ENCODE data around the gene MPPED2. TPM values are rescaled to one million over a fixed set of nuclear protein-coding genes. Genes with fewer than 3 reads are reported as not detected.

Gene MPPED2
- total RNA-seq, 4 donors from 2014 or later = 2.2 to 11.5 (median 4.7) TPM

GRCh38 chr11:30387891-30388861 is 198.0 kb downstream of the MPPED2 start:
- DNase-seq (ENCODE audit: low spot score in 2 of 2) = no peak
- 90 to 92% methylated on average over 17 to 19 of the region's 19 CpGs for WGBS, 2 donors

GRCh38 chr11:30381879-30382278 is 204.3 kb downstream of the MPPED2 start:
- TF ChIP-seq POLR2A (IDR thresholded peaks at IDR 0.05) (no peak), EP300 (IDR thresholded peaks at IDR 0.05) (no peak), CTCF (IDR thresholded peaks at IDR 0.05) (no peak)
- H3K4me1 ChIP-seq = no peaks in the 10 kb centered on the region
- 81% methylated on average over 2 of the region's 2 CpGs for WGBS, 2 donors
- H3K9me3 ChIP-seq = no peaks in the 10 kb centered on the region
- H3K4me3 ChIP-seq = no peak overlapping the region
- no peak overlapping the region for H3K27ac ChIP-seq
- DNase-seq (ENCODE audit: low spot score in 2 of 2) = no peak
- H3K36me3 ChIP-seq = no peaks in the 10 kb centered on the region
- no peaks in the 10 kb centered on the region for H3K27me3 ChIP-seq

More at GRCh38 chr11:30387891-30388861, 198.0 kb downstream of the MPPED2 start:
- Histone ChIP-seq H3K4me3 (no peak overlapping the region), H3K36me3 (no peaks in the 10 kb centered on the region), H3K4me1 (peaks cover 0 to 25% (median 6%) of the 10 kb centered on the region in 4 donors), H3K9me3 (no peaks in the 10 kb centered on the region), H3K27ac (no peak overlapping the region), H3K27me3 (no peaks in the 10 kb centered on the region)
- no peak for TF ChIP-seq POLR2A (IDR thresholded peaks at IDR 0.05)

GRCh38 chr11:30380846-30381245 is 205.3 kb downstream of the MPPED2 start:
- no peaks in the 10 kb centered on the region for H3K4me1 ChIP-seq
- H3K9me3 ChIP-seq = no peaks in the 10 kb centered on the region
- H3K36me3 ChIP-seq = no peaks in the 10 kb centered on the region
- no peak overlapping the region for H3K4me3 ChIP-seq
- H3K27ac ChIP-seq = no peak overlapping the region
- no peaks in the 10 kb centered on the region for H3K27me3 ChIP-seq
- DNase-seq (ENCODE audit: low spot score in 2 of 2) = no peak
- TF ChIP-seq CTCF (IDR thresholded peaks at IDR 0.05) (no peak), EP300 (IDR thresholded peaks at IDR 0.05) (no peak), POLR2A (IDR thresholded peaks at IDR 0.05) (no peak)

- H3K36me3 ChIP-seq = no peaks in the 10 kb centered on the region
- no peak overlapping the region for H3K27ac ChIP-seq
- no peaks in the 10 kb centered on the region for H3K4me1 ChIP-seq
- TF ChIP-seq CTCF (IDR thresholded peaks at IDR 0.05) = no peak
- no peak for TF ChIP-seq POLR2A (IDR thresholded peaks at IDR 0.05)
- no peak for TF ChIP-seq EP300 (IDR thresholded peaks at IDR 0.05)
- 89 to 90% methylated on average over 2 of the region's 2 CpGs for WGBS, 2 donors
- no peak overlapping the region for H3K4me3 ChIP-seq
- no peaks in the 10 kb centered on the region for H3K9me3 ChIP-seq
- no peak for DNase-seq (ENCODE audit: low spot score in 2 of 2)
- no peaks in the 10 kb centered on the region for H3K27me3 ChIP-seq
Measured at GRCh38 chr11:30377347-30377746, 208.8 kb downstream of the MPPED2 start.

- TF ChIP-seq CTCF (IDR thresholded peaks at IDR 0.05) (no peak), POLR2A (IDR thresholded peaks at IDR 0.05) (no peak), EP300 (IDR thresholded peaks at IDR 0.05) (no peak)
- 88 to 92% methylated on average over 1 of the region's 1 CpG for WGBS, 2 donors
- DNase-seq (ENCODE audit: low spot score in 2 of 2) = no peak
Measured at GRCh38 chr11:30370164-30370563, 216.0 kb downstream of the MPPED2 start.

More at GRCh38 chr11:30370164-30370563, 216.0 kb downstream of the MPPED2 start:
- Histone ChIP-seq H3K27me3 (no peaks in the 10 kb centered on the region), H3K4me3 (no peak overlapping the region), H3K4me1 (no peaks in the 10 kb centered on the region), H3K27ac (no peak overlapping the region), H3K36me3 (no peaks in the 10 kb centered on the region), H3K9me3 (no peaks in the 10 kb centered on the region)

Measured in tibial nerve (tissue), 4 donors.